ENCODE results near the gene FKBP4.
"Not testable (repeated sequence)": the region's sequence is repeated elsewhere in the genome, so short reads cannot be mapped to it uniquely, and the experiment has no call there.

The FKBP4 gene

GRCh38 chr12:2794736-2795289, at the start of gene FKBP4:
FKBP4 (plus strand) TSS chr12:2794970; CDS start chr12:2795140, 170 bp downstream.
- DNase-seq, result peak; percentile 45

- DNase-seq, result no peak
Observed at GRCh38 chr12:2745655-2746054, 49.1 kb upstream of the FKBP4 start.

- DNase-seq, result no peak
Observed at GRCh38 chr12:2749580-2749979, 45.2 kb upstream of the FKBP4 start.

- DNase-seq, result no peak
Observed at GRCh38 chr12:2750185-2750584, 44.6 kb upstream of the FKBP4 start.

- DNase-seq, result no peak
Observed at GRCh38 chr12:2751230-2751629, 43.5 kb upstream of the FKBP4 start.

GRCh38 chr12:2751686-2752085, 43.1 kb upstream of the FKBP4 start:
- no peak for DNase-seq

- peak; percentile 24 for DNase-seq
Observed at GRCh38 chr12:2752676-2753371, 41.9 kb upstream of the FKBP4 start.

- no peak for DNase-seq
Observed at GRCh38 chr12:2753536-2753935, 41.2 kb upstream of the FKBP4 start.

GRCh38 chr12:2754208-2754607, 40.6 kb upstream of the FKBP4 start:
- DNase-seq, result no peak

GRCh38 chr12:2756756-2757155, 38.0 kb upstream of the FKBP4 start:
- DNase-seq, result no peak

- no peak for DNase-seq
Observed at GRCh38 chr12:2759733-2760132, 35.0 kb upstream of the FKBP4 start.

- DNase-seq, result no peak
Observed at GRCh38 chr12:2764398-2764797, 30.4 kb upstream of the FKBP4 start.

GRCh38 chr12:2765052-2765451, 29.7 kb upstream of the FKBP4 start:
- no peak for DNase-seq

GRCh38 chr12:2765608-2766007, 29.2 kb upstream of the FKBP4 start:
- no peak for DNase-seq

GRCh38 chr12:2768224-2768961, 26.4 kb upstream of the FKBP4 start:
- no peak for DNase-seq

- no peak for DNase-seq
Observed at GRCh38 chr12:2769866-2770533, 24.8 kb upstream of the FKBP4 start.

- DNase-seq, result not testable (repeated sequence)
Observed at GRCh38 chr12:2770544-2770943, 24.2 kb upstream of the FKBP4 start.

- no peak for DNase-seq
Observed at GRCh38 chr12:2772370-2772769, 22.4 kb upstream of the FKBP4 start.

- no peak for DNase-seq
Observed at GRCh38 chr12:2773199-2773875, 21.4 kb upstream of the FKBP4 start.

GRCh38 chr12:2775431-2775830, 19.3 kb upstream of the FKBP4 start:
- no peak for DNase-seq

GRCh38 chr12:2776129-2776806, 18.5 kb upstream of the FKBP4 start:
- no peak for DNase-seq

GRCh38 chr12:2779281-2779680, 15.5 kb upstream of the FKBP4 start:
- DNase-seq, result no peak
